Measurements from ENCODE around the gene STX8.
A peak's percentile ranks its signal among the peaks of the same experiment; 100 is the strongest.
"Not testable (repeated sequence)": the region's sequence is repeated elsewhere in the genome, so short reads cannot be mapped to it uniquely, and the experiment has no call there.

Gene STX8

DNA sequence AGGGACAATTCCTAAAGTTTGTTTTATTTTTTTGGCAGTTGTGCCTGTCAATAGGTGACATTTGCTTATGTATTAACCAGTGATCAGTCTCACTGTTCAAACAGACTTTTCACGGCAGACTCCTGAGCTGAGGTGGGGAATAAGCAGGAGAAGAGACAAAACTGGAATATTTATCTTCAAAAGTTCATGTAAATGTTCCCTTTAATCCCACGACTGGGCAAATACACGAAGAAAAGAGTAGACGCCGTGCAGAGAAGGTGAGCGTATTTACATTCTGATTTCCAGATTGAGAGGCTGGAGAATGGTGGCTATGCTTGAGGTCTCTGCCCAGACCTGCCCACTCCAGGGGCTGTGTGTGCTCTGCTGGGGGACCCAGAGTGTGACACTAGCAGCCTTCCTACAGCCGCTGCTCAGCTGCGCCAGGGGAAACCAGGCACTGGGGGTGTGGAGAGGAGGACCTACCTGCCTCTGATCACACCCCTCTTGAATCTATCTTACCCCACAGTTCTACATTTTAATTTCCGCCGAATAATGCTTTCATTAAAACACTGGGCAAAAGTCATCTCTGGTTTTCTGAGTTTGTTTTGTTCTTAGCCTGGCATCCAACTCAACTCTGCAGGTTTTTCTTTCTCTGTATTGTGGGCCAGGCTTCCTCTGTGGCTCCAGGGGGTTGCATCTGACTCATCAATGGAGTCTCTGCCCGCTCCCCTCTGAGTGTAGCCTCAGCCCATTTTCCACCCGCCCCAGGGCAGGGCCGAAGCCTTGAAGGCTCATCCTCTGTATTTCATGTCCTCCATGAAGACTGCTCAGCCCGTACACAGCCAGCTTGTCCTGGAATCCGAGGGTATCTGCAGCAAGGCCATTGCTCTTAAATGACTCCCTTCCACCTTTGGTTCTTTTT, 317.3 kb downstream of the STX8 start:
- no peak for DNase-seq (ENCODE audit: low read depth)
- no peak overlapping the region for H3K4me3 ChIP-seq (ENCODE audit: low read depth, low read length)

DNA sequence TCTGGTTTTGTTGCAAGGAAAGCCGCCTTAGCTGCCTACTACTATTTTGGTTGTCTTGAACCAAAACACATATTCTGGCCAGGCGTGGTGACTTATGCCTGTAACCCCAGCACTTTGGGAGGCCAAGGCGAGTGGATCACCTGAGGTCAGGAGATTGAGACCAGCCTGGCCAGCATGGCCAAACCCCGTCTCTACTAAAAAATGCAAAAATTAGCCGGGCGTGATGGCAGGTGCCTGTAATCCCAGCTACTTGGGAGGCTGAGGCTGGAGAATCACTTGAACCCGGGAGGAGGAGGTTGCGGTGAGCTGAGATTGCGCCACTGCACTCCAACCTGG, 318.0 kb downstream of the STX8 start:
- not testable (repeated sequence) for DNase-seq (ENCODE audit: low read depth); H3K4me3 ChIP-seq (ENCODE audit: low read depth, low read length)

DNA sequence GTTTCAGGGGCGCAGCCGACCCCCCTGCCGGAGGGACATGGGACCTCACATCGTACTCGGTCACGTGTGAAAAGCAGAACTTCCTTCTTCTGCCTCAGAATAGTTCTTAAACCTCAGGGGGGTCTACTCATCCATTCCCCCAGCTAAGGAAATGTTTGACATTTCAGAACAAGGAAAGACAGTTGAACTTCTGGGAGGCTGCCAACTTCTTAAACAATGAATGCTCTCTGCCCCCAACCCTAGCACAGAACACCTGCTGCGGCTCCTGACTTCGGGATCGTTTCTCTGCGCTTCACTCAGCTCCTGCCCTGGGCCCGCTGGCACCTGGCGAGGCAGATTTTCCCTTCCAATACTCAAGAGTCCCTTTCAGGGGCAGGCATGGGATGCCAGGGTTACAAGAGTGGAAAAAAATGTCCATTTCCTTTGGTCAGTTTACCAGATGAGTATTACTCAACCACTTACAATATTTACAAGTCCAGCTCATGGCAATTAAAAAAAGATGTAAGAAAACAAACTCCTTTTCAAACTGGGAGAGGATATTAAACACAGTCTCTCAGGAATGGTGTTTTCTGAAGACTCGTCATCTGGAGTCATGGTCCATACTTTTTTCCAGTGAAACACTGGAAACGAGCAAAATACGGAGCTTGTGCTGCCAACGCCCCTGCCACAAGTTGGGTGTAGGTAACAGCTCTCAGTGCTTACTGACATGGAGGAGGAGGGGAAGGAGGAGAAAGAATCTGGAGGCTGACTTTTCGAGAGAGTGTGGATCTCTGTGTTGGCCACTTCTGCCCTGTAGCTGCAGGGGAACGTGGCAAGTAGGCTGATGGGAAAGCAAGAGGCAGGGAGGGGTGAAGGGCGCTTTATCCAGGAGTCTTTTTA, 318.6 kb downstream of the STX8 start:
- H3K4me3 ChIP-seq (ENCODE audit: low read depth, low read length), result no peak overlapping the region
- DNase-seq (ENCODE audit: low read depth), result no peak

DNA sequence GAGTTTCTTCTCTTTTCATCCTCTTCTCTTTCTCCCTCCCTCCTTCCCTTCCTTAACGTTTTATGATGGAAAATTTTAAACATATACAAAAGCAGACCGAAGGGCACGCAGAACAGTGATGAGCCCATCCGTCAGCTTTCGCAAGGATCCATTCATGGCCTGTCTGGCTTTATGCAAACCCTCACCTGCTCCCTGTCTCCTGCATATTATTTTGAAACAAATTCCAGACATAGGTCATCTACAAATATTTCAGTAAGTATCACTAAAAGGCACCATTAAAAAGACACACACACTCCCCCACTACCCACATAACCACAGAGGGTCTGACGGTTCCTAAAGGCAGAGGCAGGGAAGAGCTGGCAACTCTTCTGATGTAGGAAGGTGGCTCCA, 319.3 kb downstream of the STX8 start:
- no peak for DNase-seq (ENCODE audit: low read depth)
- no peak overlapping the region for H3K4me3 ChIP-seq (ENCODE audit: low read depth, low read length)

DNA sequence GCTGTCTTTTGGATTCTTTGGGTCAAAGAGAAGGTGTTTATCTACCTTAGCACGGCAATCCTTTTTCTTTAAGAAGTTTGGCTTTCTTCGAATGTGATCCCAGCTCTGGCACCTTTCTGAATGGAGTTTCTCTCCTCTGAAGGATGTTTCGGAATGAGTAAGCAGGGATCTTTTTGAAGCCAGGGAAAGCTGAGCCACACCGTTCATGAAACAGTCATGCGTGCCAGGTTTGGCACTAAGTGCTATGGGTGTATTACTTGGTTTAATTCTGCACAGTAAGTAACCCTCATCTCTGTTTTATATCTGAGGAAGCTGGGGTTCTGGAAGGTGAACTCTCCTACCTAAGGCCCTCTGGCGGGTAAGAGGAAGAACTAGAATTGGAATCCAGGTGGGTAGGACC, 319.8 kb downstream of the STX8 start:
- no peak overlapping the region for H3K4me3 ChIP-seq (ENCODE audit: low read depth, low read length)
- no peak for DNase-seq (ENCODE audit: low read depth)

DNA sequence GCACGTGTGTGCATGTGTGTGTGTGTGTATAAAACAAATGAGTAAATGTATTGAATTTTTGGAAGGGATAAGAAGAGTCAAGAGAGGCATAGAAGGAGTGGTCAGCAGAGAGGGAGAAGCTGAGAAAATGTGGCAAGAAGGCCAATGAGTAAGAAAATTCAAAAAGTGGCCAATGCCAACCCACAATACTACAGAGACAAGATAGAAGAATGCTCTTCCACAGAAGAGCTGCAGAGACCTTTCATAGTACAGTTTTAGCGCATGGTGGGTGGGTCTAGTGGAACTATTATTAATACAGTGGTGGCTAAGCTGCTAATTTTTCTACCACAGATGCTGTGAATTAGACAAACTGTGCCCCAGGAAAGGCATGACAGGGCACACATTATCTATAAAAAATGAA, 320.8 kb downstream of the STX8 start:
- DNase-seq (ENCODE audit: low read depth), result no peak

DNA sequence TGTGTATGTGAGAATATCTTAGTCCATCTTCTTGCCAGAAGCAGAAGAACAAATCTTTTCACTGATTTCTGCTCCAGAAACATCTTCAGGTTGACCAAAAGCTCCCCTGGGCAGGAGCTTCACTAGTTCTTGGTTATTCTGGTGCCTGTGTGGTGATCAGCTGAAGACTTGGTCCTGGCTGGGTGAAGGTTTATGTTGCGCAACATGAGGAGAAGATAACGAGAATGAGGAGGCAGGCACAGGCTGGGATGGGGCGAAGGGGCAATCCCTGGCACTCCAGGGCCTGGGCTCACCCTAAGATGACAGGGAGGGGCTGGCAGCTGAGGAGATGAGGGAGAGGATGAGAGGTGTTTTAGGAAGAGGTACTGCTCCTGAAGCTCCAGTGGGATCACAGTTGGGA, 322.3 kb downstream of the STX8 start:
- no peak for DNase-seq (ENCODE audit: low read depth)

More for the DNA sequence above, 320.8 kb downstream of the STX8 start:
- no peak overlapping the region for H3K4me3 ChIP-seq (ENCODE audit: low read depth, low read length)

DNA sequence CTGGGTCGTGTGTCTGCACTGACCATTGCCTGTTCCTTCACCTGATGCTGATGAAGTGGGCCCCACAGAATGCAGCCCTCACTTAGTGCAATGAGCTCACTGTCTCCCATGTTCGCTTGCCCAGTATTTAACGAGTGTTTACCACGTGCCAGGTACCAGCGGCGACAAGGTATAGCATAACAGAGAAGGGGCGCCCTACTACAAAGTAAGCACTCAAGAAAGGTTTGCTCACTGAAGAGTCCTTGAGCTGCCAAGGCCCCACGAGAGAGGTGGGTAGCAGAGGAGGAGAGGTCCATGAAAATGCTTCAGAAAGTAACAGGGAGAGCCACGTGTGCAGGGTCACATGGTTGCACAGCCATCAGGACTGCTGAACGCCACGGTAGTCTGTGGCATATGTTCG, 324.3 kb downstream of the STX8 start:
- H3K4me3 ChIP-seq (ENCODE audit: low read depth, low read length), result no peak overlapping the region
- no peak for DNase-seq (ENCODE audit: low read depth)

More for the DNA sequence above, 322.3 kb downstream of the STX8 start:
- H3K4me3 ChIP-seq (ENCODE audit: low read depth, low read length), result no peak overlapping the region

DNA sequence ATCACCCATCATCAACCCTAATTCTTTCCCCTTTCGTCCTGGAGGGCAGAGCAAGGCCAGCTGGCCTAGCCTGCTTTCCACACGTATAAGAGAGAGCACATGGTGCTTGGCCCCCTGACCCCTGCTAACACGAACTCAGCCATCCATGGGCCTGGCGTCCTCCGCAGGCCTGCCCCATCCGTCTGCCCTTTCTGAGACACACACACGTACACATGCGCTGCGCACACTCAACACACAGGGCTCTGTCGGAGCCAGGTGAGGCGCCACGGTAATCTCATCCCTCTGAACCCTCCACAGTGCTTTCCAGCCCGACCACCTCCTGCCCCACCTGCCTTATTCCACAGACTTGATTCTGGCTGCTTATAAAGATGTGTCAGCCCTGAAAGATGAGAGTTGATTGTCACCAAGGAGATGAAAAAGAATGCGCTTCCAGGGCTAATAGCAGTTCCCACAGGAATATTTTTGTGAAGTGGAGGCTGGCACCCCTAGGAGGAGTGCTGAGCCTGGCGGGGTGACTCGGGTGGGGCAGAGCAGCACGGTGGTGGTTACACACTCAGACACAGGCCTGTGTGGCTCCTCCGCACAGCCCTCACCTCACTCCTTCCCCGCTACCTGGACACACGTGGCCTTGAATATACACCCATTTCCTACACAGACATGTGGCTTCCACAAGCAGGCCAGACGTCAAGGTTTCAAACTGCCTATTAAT, 326.2 kb downstream of the STX8 start:
- DNase-seq (ENCODE audit: low read depth), result no peak
- H3K4me3 ChIP-seq (ENCODE audit: low read depth, low read length), result no peak overlapping the region

DNA sequence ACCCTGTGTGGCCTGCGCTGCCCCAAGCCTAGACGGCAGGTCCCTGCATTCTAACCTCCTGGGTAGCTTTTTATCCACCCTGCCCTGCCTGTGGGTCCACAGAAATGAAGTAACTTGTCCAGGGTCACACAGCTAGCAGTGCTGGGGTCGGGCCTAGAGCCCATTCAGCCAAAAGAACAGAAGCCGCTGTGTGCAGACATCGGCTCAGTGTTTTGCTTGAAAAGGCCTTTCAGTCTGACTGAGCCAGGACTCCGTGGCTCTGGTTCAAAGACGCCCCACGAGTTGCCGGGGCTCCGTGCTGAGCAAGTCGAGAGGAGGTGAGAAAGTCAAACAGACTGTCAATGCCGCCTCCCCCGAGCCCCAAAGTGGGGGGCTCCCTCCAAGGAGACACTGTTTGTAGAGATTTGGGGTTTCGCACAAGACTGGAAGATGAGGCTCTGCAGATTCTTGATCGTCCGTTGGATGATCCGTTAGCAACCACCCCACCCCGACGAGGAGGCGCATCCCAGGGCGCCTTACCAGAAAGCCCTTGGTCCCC, 328.1 kb downstream of the STX8 start:
- no peak overlapping the region for H3K4me3 ChIP-seq (ENCODE audit: low read depth, low read length)
- DNase-seq (ENCODE audit: low read depth), result no peak

DNA sequence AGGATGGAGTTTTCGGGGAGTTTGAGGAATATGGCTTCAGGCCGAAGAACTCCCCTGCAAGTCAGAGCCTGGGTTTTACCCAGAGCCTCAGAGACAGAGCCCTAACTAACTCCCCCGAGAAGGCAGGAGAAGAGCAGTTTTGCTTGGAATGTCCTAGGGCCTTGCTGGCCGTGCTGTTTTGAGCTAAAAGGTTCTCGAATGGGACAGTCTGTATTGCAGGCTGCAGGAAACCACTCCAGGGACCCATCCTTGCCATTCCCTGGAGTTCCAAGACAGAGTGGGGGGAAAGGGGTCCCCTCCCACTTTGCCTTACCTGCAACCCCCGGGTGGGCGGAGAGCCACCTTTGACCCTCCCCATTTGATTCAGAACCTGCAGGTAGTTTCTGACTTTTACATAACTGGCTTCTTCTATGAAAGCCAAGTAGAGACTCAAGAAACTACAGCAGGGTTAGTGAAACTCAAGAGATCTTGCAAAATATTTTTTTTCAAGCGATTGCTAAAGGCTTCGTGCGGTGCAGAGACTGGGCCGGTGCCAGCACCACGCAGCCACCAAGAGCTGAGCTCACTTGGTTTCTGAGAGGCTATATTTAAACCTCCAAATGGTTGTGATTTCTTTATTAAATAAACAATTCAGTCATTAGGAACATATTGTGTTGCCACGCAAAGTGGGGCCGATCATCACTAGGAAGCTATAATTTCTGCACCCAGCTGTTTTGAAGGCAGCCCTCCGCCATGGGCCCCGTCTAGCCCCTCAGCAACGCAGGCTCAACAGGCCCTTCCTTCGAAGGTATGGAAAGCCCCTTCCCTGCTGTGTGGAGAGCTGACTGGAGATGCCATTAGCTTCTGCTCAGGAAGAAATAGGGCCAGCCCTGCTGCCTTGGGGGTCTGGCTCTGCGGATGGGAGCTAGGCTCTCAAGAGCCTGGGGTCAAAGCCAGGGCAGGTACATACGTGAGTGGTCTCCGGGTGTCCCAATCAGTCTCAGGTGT, 331.3 kb downstream of the STX8 start:
- H3K4me3 ChIP-seq (ENCODE audit: low read depth, low read length), result no peak overlapping the region
- no peak for DNase-seq (ENCODE audit: low read depth)

DNA sequence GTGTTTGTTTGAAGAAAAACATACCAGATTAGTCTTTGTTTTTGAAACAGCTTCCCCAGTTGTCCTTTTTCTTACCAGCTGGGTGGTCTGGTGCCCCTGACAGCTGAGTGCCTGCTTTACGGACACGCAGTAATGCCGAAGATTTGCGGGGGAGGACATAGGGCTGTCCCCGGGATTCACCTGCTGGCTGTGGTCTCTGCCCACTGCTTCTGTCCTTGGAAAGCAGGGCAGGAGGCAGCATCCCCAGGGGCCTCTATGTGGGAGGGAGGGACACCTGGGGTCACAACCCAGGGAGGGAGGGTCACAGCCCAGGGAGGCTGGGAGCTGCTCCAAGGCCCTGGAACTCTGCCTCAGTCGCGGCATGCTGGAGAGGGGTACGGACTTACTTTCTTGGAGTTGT, 332.6 kb downstream of the STX8 start:
- no peak overlapping the region for H3K4me3 ChIP-seq (ENCODE audit: low read depth, low read length)
- no peak for DNase-seq (ENCODE audit: low read depth)

DNA sequence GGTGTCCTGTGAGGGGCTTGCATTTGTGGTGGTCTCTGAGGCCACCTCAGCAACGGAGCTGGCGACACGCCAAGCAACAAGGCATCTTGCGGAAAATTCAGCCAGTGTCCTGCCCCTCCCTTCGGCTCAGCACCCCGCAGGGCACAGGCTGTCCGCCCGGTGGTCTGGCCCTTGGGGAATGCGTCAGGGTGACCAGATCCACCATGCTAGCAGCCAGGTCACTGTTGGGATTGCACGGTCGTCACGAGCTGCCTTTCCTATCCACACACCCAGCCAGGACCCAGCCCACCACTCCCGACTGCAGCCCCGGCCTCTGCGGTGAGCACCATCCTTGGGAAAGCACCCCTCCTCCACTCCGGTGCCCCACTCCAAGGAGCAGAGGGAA, 333.1 kb downstream of the STX8 start:
- DNase-seq (ENCODE audit: low read depth), result no peak
- no peak overlapping the region for H3K4me3 ChIP-seq (ENCODE audit: low read depth, low read length)

DNA sequence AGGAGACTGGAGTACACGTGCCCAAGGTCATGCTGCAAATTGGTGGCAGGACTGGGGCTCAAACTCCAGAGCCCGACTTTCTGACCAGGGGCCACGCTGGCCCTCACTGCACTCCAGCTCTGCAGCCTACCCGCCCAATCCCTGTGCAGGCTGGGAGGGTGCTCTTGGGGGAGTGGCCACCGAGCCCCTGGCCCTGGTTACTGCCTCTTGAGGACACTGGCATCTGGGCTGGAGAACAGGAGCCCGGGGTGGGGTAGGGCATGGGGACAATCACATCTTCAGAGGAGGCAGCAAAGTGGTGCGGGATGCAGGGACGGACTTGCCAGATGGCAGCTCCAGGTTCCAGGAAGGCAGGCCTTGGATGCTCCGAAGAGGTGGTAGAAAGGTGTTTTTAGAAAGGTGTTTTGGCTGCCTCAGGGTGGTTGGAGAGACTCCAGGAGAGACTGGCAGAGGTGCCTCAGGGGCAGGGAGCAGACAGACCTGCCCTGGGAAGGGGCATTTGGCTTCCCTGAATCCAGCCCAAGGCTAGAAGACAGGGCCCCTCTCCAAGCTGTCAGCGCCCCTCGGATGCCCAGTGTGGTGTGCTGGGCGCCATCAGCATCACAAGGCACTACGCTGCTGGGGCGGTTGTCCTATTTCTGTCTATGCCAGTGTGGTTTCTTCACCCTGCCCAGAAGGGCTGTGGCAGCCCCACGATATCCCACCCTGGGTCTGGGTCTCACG, 333.7 kb downstream of the STX8 start:
- DNase-seq (ENCODE audit: low read depth), result no peak
- H3K4me3 ChIP-seq (ENCODE audit: low read depth, low read length), result no peak overlapping the region

DNA sequence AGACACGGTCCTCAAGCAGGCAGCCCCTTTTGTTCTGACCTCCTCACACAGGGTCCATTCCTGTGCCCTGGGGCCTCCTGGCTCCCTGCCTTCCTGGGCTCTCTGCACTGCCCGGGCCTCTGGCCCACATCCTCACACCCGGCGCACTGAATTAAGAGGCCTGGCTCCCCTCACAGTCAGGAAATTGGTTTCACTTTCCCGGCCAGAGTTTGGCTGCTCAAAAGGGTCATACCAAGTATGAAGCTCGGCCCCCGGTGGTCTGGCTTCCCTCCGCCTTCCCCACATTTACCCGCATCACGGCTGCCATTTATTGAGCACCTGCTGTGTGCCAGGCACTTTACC, 334.3 kb downstream of the STX8 start:
- no peak for DNase-seq (ENCODE audit: low read depth)
- no peak overlapping the region for H3K4me3 ChIP-seq (ENCODE audit: low read depth, low read length)

DNA sequence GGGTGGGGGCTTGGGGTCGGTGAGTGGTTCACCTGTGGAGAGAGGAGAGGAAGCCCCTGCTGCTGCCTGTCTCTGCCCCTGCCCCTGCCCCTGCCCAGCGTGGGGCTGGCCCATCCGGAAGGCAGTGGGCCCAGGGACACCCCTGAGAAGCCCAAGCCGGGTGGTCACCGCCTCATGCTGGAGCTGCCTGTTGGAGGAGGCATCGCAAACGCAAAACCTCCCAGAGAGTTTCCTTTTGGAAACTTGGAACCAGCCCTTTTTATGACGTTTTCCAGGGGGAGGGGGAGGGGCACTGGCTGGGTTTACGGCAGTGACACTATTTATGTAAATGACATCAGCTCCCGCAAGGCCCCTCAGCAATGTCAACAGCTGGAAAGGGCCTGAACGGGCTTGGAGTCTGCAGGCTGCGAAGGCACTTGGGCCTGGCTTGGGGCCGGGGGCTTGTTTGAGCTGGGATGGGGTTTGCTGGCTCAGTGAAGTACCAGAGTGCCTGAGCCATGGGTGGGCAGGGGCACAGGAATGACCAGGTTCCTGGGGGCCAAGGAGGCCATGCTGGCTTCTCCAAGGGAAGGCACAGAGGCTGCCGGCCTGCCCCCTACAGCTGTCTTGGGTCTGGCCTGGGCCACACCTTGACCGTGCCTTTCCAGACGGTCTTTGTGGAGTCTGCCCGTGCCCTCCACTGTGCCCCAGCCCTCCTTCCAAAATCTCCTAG, 334.8 kb downstream of the STX8 start:
- DNase-seq (ENCODE audit: low read depth), result no peak
- H3K4me3 ChIP-seq (ENCODE audit: low read depth, low read length), result peak overlapping the region; percentile 46

DNA sequence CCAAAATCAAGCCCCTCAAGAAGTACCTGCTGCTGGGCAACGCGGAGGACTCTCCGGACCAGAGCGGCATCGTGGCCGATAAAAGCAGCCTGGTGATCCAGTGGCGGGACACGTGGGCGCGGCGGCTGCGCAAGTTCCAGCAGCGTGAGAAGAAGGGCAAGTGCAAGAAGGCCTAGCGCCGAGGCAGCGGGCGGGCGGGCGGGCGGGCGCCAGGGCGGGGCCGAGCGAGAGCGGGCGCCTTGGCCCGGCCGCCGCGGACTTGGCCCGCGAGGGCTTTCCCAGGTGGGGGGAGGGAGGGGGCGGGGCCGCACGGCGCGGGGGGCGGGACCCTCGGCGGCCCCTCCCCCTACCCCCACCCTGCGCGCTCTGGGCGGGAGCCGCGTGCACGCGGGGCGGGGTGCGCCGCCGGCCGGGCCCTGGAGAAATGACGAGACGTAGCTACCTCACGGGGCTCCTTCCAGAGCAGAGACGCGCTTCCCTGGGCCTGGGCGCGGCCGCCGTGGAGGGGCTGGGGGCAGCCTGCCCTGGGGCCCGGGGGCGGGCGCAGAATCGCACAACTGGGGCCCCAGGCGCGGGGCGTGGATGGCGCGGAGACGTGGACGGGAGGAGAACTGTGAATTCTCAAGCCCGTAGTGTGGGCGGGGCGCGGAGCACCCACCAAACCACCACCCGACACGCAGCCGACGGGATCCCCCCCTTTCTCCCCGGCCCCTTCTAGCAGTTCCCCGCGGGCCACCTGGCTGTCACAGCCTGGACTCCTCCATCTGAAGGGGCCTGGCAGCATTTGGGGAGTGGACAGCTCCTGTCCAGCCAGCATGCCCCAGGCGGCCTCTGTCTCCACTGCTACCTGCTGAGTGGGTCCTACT, 335.6 kb downstream of the STX8 start:
- H3K4me3 ChIP-seq (ENCODE audit: low read depth, low read length), result peak overlapping the region; percentile 46
- no peak for DNase-seq (ENCODE audit: low read depth)
